ENCODE data around the gene CENPH.

Gene CENPH

GRCh38 chr5:69245031-69245430 is 55.6 kb downstream of the CENPH start:
- Histone ChIP-seq H3K4me2 (ENCODE audit: low read depth, low read length, poor library complexity, severe bottlenecking) (no peak overlapping the region), H4K20me1 (ENCODE audit: low read depth, low read length) (no peaks in the 10 kb centered on the region), H3K9me3 (ENCODE audit: insufficient read depth, low read length) (no peaks in the 10 kb centered on the region), H3K36me3 (ENCODE audit: low read length) (peaks cover 4% of the 10 kb centered on the region; the same call in 1 of the 2 replicates), H3F3A (ENCODE audit: insufficient read depth) (no peaks in the 10 kb centered on the region), H2AFZ (ENCODE audit: low read depth, low read length, severe bottlenecking) (no peak overlapping the region), H3K27me3 (ENCODE audit: low read length) (no peaks in the 10 kb centered on the region), H3K9ac (ENCODE audit: low read length) (no peak overlapping the region), H3K27ac (ENCODE audit: low read depth, low read length) (no peak overlapping the region), H3K4me3 (ENCODE audit: insufficient read depth, low read length, poor library complexity, severe bottlenecking) (no peak overlapping the region), H3K79me2 (ENCODE audit: insufficient read depth, low read length) (peaks cover 97% of the 10 kb centered on the region), H3K9me2 (replicated peaks; ENCODE audit: insufficient read depth, low read length) (no peaks in the 10 kb centered on the region)
- no peak for TF ChIP-seq EZH2phosphoT487 (conservative IDR thresholded peaks at IDR 0.05; ENCODE audit: low read length)
- TF ChIP-seq CTCF (IDR thresholded peaks at IDR 0.05; ENCODE audit: insufficient read depth, low read length, poor library complexity, severe bottlenecking) = no peak

DNA sequence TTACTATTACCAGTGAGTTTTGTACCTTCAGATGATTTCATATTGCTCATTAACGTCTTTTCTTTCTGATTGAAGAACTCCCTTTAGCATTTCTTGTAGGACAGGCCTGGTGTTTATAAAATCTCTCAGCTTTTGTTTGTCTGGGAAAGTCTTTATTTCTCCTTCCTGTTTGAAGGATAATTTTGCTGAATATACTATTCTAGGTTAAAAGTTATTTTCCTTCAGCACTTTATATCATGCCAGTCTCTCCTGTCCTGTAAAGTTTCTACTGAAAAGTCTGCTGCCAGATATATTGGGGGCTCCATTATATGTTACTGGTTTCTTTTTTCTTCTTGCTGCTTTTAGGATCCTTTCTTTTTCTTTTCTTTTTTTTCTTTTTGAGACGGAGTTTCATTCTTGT is 58.6 kb downstream of the CENPH start:
- no peaks in the 10 kb centered on the region for H3K9me2 ChIP-seq (replicated peaks; ENCODE audit: insufficient read depth, low read length)
- no peak overlapping the region for H2AFZ ChIP-seq (ENCODE audit: low read depth, low read length, severe bottlenecking)
- H3K27me3 ChIP-seq (ENCODE audit: low read length) = no peaks in the 10 kb centered on the region
- H3K27ac ChIP-seq (ENCODE audit: low read depth, low read length) = no peak overlapping the region
- H3K9ac ChIP-seq (ENCODE audit: low read length) = no peak overlapping the region
- no peak overlapping the region for H3K4me2 ChIP-seq (ENCODE audit: low read depth, low read length, poor library complexity, severe bottlenecking)
- H3F3A ChIP-seq (ENCODE audit: insufficient read depth) = no peaks in the 10 kb centered on the region
- H3K4me3 ChIP-seq (ENCODE audit: insufficient read depth, low read length, poor library complexity, severe bottlenecking) = no peak overlapping the region
- H3K79me2 ChIP-seq (ENCODE audit: insufficient read depth, low read length) = peaks cover 86% of the 10 kb centered on the region
- H3K36me3 ChIP-seq (ENCODE audit: low read length) = no peaks in the 10 kb centered on the region; the same call in 1 of the 2 replicates
- TF ChIP-seq EZH2phosphoT487 (conservative IDR thresholded peaks at IDR 0.05; ENCODE audit: low read length) (no peak), CTCF (IDR thresholded peaks at IDR 0.05; ENCODE audit: insufficient read depth, low read length, poor library complexity, severe bottlenecking) (no peak)
- H4K20me1 ChIP-seq (ENCODE audit: low read depth, low read length) = no peaks in the 10 kb centered on the region
- no peaks in the 10 kb centered on the region for H3K9me3 ChIP-seq (ENCODE audit: insufficient read depth, low read length)

GRCh38 chr5:69250593-69250992 is 61.2 kb downstream of the CENPH start:
- Histone ChIP-seq H3K27me3 (ENCODE audit: low read length) (no peaks in the 10 kb centered on the region), H3K9me3 (ENCODE audit: insufficient read depth, low read length) (no peaks in the 10 kb centered on the region), H3K9me2 (replicated peaks; ENCODE audit: insufficient read depth, low read length) (no peaks in the 10 kb centered on the region), H3K27ac (ENCODE audit: low read depth, low read length) (no peak overlapping the region), H3K79me2 (ENCODE audit: insufficient read depth, low read length) (peaks cover 61% of the 10 kb centered on the region), H3K4me3 (ENCODE audit: insufficient read depth, low read length, poor library complexity, severe bottlenecking) (no peak overlapping the region), H3F3A (ENCODE audit: insufficient read depth) (no peaks in the 10 kb centered on the region), H2AFZ (ENCODE audit: low read depth, low read length, severe bottlenecking) (no peak overlapping the region), H3K4me2 (ENCODE audit: low read depth, low read length, poor library complexity, severe bottlenecking) (no peak overlapping the region), H3K9ac (ENCODE audit: low read length) (no peak overlapping the region), H4K20me1 (ENCODE audit: low read depth, low read length) (no peaks in the 10 kb centered on the region), H3K36me3 (ENCODE audit: low read length) (no peaks in the 10 kb centered on the region; the same call in 1 of the 2 replicates)
- no peak for TF ChIP-seq EZH2phosphoT487 (conservative IDR thresholded peaks at IDR 0.05; ENCODE audit: low read length)
- no peak for TF ChIP-seq CTCF (IDR thresholded peaks at IDR 0.05; ENCODE audit: insufficient read depth, low read length, poor library complexity, severe bottlenecking)
